Activated effector memory CD4-positive, alpha-beta T cell treated with anti-CD3 and anti-CD28 coated beads, Interleukin-2, amount 50 U/mL, for 16 hours (primary cell): ENCODE measurements around the gene SSX2IP.
"Not testable (repeated sequence)": the region's sequence is repeated elsewhere in the genome, so short reads cannot be mapped to it uniquely, and the experiment has no call there.

Source experiments
- DNase-seq: peaks from one replicate; pipeline ENCODE4 v3.0.0-alpha.2; 2020

Gene SSX2IP, protein sequence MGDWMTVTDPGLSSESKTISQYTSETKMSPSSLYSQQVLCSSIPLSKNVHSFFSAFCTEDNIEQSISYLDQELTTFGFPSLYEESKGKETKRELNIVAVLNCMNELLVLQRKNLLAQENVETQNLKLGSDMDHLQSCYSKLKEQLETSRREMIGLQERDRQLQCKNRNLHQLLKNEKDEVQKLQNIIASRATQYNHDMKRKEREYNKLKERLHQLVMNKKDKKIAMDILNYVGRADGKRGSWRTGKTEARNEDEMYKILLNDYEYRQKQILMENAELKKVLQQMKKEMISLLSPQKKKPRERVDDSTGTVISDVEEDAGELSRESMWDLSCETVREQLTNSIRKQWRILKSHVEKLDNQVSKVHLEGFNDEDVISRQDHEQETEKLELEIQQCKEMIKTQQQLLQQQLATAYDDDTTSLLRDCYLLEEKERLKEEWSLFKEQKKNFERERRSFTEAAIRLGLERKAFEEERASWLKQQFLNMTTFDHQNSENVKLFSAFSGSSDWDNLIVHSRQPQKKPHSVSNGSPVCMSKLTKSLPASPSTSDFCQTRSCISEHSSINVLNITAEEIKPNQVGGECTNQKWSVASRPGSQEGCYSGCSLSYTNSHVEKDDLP

DNA sequence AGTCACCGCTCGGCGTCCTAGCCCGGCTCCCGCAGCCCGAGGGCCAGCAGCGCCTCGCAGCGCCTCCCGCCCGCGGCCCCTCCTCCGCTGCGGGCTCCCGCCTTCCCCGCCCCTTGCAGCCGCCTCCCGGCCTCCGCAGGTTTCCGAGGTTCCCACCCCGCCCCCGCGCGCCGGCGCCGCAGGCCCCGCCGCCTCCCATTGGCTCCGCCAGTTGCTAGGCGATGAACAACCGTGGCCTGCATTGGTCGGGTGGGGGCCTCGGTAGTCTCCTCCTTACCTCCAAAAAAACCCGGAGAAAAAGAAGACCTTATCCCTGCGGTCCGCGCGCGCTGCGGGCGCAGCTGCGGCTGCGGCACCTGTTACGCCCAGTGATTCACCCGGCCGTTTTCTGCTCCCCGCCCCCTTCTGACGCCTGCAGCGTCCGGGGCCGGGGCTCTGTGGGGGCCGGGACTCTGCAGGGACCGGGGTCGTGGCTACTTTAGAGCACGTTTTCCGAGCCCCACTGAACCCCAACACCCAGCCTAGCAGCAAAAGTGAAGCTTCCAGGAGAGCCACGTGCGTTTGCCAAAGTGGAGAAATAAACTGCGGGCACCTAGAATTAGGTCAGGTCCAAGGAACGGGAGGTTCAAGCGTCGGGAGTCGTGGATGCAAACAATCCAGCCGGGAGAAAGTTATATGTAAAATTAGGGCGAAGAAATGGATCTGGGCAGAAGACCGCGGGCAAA, at the start of gene SSX2IP:
TSS of gene SSX2IP (minus strand) at position 65 of the 725 bp plus-strand sequence. CDS start 19,242 bp downstream, outside the sequence.
- DNase-seq, result peak; percentile 100

DNA sequence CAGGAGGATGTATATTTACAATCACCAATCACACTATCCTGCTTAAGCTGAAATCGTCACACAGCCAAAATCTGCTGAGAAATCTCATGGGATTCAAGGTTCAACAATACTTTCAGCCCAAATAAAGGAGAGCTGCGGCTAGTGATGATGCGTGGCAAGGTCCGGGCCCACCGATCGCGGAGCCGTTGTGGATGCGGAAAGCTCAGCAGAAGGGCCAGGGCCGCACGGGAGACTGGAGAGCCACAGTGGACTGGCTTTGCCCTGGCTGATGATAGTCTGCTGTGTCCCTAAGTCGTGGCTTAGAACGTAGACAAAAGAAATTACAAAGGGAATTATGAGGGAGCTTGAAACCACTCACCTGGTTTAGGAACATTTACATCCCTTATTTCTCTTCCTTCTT, 48.0 kb upstream of the SSX2IP start:
- no peak for DNase-seq

DNA sequence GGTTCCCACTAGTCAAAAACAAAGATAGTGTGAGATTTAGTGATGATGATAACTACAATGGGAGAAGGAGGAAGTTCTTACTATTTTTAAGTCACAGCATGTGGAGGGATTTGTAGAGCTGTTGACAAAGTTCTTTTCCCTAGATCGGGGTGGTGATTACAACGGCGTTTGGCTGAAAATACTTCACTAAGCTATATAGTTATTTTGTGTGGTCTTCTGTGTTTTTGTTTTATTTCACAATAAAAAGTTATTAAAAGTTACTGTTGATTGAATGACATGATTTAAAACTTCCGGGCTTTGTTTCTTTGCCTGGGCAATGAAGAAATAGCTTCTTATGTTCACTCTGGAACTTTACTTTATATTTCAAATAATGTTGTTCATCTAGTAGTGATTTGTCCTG, 47.3 kb upstream of the SSX2IP start:
- no peak for DNase-seq

DNA sequence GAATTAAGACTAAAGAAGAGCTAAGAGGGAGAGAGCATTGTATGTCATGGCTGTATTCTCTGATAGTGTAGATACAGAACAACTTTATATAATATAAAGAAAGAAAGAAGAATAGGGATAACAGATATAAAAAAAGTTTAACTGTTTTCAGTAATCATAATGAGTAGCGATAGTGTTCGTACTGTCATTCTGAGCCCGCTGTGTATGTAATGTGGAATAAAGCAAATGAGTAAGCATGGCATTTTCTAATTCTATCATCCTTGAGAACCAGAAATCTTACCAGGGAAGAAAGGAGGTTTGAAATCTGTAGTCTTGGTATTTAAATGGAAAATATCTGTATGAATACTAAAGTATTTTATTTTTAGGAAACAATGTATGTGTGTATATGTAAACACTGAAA, 46.7 kb upstream of the SSX2IP start:
- DNase-seq, result no peak

DNA sequence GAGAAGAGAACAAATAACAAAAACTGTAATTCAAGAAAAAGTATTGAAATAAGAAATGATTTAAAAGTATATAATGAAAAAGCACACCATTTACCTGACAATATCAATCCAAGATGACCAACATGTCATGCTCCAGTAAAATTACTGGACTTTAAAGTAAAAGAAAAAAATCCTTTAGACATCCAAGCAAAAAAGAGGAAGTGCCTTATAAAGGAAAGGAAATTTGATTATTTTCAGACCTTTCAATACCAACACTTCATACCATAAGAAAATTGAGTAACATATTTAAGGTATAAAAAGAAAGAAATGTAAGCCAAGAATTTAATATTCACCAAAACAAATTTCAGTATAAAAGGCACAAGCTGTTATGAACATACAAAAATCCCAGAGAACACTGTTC, 46.2 kb upstream of the SSX2IP start:
- DNase-seq, result no peak

DNA sequence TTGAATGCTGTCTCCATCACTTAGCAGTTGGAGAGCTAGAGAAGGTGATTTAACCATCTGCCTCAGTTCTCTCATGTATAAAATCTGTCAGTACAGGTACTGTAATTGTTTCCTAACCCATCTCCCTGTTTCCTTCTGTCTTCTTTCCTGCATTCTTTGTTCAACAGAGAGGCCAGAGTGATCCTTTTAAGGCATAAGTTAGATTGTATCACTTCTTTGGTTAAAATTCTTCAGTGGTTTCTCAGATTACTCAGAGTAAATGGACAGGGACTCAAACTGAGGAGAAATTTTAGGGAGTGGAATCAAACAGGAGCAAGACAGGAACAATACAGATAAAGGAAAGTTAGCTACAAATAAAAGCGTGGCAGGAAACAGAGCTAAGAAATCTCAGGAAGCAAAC, 45.2 kb upstream of the SSX2IP start:
- no peak for DNase-seq

DNA sequence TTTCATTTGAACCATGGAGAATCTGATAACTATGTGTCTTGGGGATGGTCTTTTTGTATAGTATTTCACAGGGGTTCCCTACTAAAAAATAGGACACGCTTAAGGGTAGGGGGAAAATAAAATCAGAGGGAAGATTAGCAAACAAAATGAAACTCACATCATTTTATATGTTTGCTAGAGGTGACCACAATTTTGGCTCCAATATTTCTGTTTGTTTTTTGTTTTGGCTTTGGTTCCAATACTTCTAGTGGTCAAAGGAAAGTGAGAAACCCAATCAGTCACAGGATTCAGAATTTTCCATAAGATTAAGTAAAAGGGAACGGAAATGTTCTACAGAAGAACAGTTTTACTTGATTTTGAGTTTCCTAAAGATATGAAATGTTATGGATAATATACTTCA, 42.3 kb upstream of the SSX2IP start:
- DNase-seq, result no peak

DNA sequence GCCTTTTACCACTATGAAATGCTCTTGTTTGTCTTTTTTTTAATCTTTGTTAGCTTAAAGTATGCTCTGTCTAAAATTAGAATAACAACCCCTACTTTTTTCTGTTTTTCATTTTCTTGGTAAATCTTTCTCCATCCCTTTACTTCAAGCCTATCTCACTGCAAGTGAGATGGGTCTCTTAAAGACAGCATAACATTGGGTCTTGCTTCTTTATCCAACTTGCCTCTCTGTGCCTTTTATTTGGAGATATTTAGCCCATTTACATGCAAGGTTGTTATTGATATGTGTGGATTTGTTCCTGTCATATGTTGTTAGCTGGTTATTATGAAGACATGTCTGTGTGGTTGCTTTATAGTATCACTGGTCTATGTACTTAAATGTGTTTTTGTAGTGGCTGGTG, 41.3 kb upstream of the SSX2IP start:
- no peak for DNase-seq

DNA sequence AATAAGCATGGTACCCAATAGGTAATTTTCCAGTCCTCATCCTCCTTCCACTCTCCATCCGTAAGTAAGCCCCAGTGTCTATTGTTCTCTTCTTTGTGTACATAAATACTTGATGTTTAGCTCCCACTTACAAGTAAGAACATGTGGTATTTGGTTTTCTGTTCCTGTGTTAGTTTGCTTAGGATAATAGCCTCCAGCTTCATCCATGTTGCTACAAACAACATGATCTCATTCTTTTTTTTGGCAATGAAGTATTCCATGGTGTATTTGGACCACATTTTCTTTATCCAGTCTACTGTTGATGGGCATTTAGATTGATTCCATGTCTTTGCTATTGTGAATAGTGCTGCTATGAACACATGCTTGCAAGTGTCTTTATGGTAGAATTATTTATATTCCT, 37.5 kb upstream of the SSX2IP start:
- DNase-seq, result not testable (repeated sequence)

DNA sequence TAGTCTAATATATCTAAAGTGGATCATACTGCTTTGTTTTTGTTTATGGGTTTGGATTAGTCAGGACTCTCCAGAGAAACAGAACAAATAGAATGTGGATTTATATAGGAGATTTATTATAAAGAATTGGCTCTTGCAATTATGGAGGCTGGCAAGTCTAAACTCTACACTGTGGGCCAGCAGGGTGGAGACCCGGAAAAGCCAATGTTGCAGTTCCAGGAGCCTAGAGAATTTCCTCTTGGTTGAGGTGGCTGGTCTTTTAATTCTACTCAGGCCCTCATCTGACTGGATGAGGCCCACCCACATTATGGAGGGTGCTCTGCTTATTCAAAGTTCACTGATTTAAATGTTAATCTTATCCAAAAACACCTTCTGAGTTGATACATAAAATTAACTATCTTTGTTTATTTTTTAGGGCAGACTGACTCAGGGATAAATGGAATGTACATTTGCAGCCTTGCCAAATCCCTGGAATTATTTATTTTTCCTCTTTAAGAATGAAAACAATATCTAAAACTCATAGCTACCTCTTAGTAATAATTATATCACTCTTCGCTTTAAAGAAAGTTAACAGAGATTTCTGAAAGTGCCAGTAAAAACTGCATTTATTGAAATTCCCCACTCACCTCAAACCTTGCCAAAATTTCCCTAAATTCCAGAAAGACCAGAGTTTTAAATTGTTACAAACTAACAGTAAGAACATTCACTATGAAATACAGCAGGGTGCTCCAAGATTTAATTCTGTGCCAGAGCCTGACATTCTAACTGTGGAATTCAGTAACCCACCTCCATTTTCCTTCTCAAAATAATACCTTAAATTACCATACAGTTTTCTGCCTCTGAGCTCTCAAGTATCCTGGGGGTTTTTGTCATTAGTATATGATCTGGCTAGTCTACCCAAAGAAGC, 36.6 kb upstream of the SSX2IP start:
- no peak for DNase-seq

DNA sequence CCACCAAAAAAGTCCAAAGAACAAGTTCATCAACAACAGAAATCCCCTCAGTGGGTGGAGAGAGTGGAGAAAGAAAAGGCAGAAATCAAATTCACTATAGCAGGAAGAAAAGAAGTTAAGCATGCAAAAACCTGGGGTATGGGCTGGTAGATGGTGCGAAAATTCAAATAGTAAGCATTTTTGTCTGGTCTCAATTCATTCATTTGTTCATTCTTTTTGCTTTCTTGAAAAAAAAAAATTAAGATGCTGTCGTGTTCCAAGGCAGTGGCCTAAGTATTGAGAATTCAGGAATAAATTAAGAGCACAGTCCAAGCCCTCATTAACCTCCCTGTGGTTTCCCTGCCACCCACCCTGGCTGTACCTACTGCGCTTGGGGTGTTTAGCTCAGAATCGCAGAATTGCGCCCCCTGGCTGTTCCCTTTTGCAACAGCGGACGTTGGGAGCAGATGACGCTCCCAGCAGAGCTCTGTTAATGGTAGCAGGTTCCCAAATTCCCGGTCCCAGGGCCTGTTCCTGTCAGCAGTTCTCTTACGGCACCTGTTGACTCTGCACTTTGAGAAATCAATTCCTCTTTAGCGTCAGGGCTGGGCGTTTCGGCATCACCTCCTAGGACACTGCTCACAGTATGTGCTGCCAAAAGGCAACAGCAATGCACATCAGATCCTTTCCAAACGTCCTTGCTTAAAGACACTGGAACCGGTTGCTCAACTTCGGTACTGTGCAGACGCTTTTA, 34.0 kb upstream of the SSX2IP start:
- DNase-seq, result peak; percentile 83

DNA sequence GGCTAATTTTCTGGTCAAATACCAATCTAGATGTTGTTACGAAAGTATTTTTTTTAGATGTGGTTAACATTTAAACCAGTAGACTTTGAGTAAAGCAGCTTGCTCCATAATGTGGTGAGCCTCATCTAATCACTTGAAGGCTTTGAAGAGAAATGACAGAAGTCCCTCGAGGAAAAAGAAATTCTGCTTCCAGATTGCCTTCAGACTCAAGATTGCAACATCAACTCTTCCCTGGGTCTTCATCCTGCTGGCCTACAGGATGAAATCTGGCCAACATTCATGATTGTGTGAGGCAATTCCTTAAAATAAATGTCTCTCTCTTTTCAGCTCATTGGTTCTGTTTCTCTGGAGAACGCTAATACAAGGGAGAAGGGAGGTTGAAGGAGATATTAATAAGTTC, 32.5 kb upstream of the SSX2IP start:
- no peak for DNase-seq

DNA sequence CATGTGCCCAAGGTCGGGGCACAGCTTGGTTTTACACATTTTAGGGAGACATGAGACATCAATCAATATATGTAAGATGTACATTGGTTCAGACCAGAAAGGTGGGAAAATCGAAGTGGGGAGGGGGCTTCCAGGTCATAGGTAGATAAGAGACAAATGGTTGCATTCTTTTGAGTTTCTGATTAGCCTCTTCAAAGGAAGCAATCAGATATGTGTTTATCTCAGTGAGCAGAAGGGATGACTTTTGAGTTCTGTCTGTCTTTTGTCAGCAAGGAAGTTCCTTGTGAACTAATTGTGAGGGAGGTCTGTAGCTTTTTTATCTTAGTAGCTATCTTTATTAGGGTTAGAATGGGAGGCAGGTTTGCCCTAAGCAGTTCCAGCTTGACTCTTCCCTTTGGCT, 31.6 kb upstream of the SSX2IP start:
- not testable (repeated sequence) for DNase-seq

DNA sequence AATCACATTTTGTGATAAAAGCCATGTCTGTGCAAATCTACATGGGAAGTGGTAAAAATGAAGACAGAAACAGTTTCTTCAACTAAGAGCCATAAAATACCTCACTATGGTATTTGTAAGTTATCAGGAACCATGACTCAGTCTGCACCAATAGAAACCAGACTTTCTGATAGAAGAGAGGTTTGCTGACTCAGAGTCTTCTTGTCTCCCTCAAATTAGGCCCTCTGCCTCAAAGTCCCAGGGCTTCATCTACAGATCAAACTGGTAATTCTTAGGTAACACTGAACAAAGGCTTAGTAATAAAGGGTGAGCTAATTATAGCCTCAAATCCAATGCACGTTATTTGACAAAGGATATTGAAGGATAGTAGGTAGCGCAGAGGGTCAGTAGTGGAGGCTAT, 30.9 kb upstream of the SSX2IP start:
- no peak for DNase-seq

DNA sequence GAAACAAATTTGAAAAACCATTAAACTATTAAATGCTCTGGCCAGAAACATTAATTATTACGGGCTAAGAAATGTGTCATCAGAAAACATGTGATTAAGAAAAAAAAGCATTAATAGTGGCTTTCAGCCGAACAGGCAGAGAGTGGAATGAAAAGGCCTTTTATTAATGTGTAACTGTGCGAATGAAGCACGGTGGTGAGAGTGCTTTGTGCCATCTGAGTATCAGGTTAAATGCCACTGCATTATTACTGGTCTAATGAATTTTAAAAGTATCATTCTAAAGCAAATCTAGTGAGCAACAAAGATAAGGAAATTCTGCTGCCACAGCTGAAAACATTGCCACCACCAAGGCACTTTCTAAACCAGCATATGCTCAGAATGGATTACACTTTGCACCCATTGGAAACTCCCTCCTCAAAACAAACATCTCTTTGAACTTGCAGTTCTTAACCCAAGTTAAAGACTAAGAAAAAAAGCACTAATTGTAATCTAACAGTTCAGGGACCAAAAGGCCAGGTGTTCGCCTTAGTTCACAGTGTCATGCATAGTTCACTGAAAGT, 30.0 kb upstream of the SSX2IP start:
- DNase-seq, result no peak

DNA sequence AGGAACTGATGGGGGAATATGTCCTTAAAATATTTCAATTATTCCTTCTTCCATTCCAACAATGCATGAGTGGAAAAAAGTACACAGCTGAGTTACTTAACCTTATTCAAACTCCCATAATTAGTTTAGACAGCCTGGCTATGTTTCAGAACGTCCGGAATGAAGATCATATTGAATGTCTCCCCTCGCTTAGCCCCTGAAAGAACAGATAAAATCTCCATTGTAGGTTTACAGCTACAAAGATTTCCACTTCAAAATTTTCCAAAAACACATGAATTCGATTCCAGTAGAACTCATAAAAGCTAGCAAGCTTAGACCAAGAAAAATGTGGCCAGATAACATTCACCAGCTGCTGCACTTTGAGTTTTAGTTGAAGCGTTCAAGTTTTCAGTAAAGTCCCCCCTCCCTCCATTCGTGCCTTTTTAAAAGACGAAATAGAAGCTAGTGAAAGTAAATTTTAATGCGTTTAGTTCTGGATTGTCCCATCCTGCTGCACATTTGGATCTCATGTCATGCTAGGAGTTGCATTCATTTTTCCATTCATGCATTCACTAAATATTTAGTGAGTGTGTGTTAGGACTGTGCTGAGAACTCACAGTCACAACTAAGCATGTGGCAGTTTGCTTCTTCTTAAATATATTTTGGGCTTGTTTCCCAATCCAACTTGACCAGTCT, 29.4 kb upstream of the SSX2IP start:
- DNase-seq, result no peak

DNA sequence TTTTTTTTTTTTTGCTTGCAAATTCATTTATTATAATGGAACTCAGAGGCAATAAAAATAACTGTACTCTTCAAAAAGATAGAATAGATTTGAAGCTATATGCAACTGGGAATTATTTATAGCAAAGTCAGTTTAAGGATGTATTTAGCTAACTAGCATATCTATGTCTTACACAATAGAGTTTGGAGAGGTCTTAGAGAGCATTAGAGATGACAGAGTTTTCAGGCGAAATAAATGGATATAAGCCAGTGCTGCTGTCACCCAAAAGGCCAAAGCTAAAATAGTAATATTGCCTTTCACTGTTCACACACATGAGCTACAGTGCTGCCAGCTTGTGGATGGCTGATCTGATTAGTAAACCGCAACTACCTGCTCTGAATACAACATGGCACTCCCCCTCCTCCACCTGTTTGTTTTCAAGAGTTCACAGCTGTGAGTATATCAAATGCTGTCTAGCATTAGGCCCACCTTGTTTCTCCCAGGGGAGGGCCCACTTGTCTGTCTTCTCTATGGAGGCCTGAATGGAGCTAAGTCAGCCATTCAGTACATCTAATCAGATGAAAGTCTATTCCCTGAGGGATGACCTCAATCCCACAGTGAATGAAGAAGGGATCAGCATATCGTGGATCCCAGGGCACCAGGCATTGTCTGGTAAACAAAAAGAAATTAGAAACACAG, 25.2 kb upstream of the SSX2IP start:
- DNase-seq, result no peak

DNA sequence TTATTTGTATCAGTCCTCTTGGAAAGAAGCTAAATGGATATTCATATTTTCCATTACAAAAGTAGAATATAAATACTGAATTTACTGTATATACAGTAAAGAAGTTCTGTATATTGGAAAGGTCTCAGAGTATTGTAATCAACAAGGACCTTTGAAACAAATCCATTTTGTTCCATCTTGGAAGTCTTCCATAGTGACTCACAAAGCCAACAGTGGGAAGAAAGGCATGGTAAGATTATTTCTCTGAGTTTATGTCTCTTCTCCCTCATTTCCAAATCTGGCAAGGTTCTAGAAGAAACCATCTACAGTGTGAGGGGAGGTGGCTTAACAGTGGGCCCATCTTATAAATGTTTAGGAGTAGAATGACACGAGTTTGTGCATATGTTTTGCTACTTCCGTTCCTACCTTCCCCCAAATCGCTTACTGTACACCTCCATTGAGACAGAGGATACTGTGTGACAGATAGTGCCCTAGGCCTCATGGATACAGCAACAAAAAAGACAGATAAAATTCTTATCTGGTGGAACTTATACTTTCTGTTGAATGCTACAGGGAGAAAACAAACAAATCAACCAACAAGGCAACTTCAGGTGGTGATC, 22.1 kb upstream of the SSX2IP start:
- DNase-seq, result no peak

DNA sequence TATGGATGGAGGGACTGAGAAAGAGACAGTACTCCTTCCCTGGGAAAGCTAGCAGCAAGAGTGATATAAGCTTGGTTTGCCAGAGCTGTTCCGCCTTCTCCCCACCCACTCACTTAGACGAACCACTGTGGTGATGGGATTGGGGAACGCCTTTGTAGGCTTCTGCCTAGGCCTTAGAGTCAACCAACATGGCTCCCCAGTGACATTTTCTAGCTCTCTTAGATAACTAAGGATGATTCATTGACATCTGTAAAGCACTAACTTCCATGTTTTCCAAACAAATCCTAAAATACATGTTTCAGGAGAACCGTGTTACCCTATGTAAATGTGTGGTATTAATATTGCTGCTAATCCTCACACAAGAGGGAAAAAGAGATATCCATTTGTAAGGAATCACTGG, 21.6 kb upstream of the SSX2IP start:
- no peak for DNase-seq

DNA sequence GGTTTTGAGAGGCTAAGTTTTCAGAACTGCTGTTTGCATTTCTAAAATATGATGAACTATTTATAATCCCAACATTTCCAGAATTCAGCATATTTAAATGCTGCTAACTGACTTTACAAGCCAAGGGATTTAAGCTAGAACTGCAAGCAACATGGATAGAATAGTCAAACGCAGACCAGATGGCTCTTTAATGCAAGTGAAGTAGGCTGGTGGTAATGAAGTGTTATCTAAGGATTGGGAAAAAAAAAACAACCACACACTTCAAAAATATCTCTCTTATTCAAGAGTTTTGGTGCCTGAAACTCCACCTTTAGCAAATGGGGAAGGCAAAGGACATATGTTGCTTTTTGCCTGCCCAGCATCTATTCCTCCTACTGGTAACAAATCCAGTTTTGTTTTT, 20.9 kb upstream of the SSX2IP start:
- no peak for DNase-seq
